Naive B cell (primary cell): Measurements from ENCODE around the gene TBC1D16. TPM values are rescaled to one million over a fixed set of nuclear protein-coding genes. Genes with fewer than 3 reads are reported as not detected.

Experiments used
- ATAC-seq, 2 donors: fragments of 150-1000 bp; cut with Tn5 transposase; 2 replicates each; pipeline ENCODE4 v1.10.0; 2021; ENCODE audit warnings: low read depth in 2 of 2, mild to moderate bottlenecking in 2 of 2, moderate library complexity in 2 of 2
- DNase-seq: peaks from one replicate; pipeline ENCODE4 v3.0.0; 2022
- H3K27ac Mint-ChIP-seq, 6 donors: one replicate each; pipeline ENCODE4 v1.8.0; 2020 to 2022; ENCODE audit warnings: mild to moderate bottlenecking in 6 of 6, mixed read lengths in 6 of 6, moderate library complexity in 5 of 6, inconsistent platforms in 2 of 6
- H3K27me3 Mint-ChIP-seq, 3 donors: one replicate each; pipeline ENCODE4 v1.8.0; 2021 to 2022; ENCODE audit warnings: mixed read lengths in 3 of 3, mild to moderate bottlenecking in 1 of 3
- H3K36me3 Mint-ChIP-seq, 2 donors: one replicate each; pipeline ENCODE4 v1.8.0; 2020 to 2022; ENCODE audit warnings: mixed read lengths in 2 of 2, inconsistent platforms in 1 of 2, mild to moderate bottlenecking in 1 of 2
- H3K4me1 Mint-ChIP-seq, 3 donors: one replicate each; pipeline ENCODE4 v1.8.0; 2020 to 2022; ENCODE audit warnings: mixed read lengths in 3 of 3, inconsistent platforms in 1 of 3, mild to moderate bottlenecking in 1 of 3, moderate library complexity in 1 of 3
- H3K4me3 Mint-ChIP-seq, 8 donors: one replicate each; pipeline ENCODE4 v1.8.0; 2020 to 2022; ENCODE audit warnings: mild to moderate bottlenecking in 8 of 8, mixed read lengths in 8 of 8, moderate library complexity in 8 of 8, inconsistent platforms in 2 of 8
- H3K9me3 Mint-ChIP-seq, 7 donors: one replicate each; pipeline ENCODE4 v1.8.0; 2020 to 2022; ENCODE audit warnings: mixed read lengths in 7 of 7, mild to moderate bottlenecking in 5 of 7, inconsistent platforms in 2 of 7, moderate library complexity in 1 of 7
- polyA plus RNA-seq, 6 donors: library from polyadenylated mRNA; unstranded; fragments of 300-500 nt; fragmentation: Illumina TruSeq; gene quantifications; one replicate each; pipeline ENCODE4 v1.2.3, GENCODE V29; 2021; ENCODE audit warnings: low read depth in 6 of 6

Gene TBC1D16
- polyA plus RNA-seq, 6 donors from 2014 or later: 0.31 to 2.6 (median 1.4) TPM; not detected in 1

DNA sequence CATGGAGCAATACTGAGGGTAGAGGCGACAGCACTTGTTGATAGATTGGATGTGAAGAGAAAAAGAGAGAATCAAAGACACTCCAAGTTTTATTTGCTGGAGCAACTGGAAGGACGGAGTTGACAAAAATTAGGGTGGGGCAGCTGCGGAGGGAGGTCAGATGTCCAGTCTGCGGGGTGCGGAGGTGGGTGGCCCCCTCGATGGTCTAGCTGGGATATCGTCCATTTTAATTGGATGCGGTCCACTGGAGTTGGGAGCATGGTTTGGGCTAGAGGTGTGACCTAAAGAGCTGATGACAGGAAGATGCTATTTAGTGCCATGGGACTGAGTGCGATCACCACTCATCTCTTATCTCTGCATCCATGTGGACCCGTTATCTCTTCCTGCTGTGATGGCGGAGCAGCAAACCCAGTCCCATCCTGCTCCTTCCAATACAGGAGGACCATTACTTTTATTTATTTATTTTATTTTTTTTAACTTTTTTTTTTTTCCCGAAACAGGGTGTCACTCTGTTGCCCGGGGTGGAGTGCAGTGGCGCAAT, 148.2 kb downstream of the TBC1D16 start:
- no peaks in the 10 kb centered on the region for H3K4me1 Mint-ChIP-seq
- no peak for ATAC-seq
- no peak overlapping the region for H3K4me3 Mint-ChIP-seq
- H3K9me3 Mint-ChIP-seq: peaks cover 0 to 4% (median 0%) of the 10 kb centered on the region in 7 donors
- H3K36me3 Mint-ChIP-seq: peaks cover 0 to 7% of the 10 kb centered on the region in 2 donors
- no peak overlapping the region for H3K27ac Mint-ChIP-seq
- peaks cover 44 to 80% (median 69%) of the 10 kb centered on the region in 3 donors for H3K27me3 Mint-ChIP-seq
- no peak for DNase-seq

DNA sequence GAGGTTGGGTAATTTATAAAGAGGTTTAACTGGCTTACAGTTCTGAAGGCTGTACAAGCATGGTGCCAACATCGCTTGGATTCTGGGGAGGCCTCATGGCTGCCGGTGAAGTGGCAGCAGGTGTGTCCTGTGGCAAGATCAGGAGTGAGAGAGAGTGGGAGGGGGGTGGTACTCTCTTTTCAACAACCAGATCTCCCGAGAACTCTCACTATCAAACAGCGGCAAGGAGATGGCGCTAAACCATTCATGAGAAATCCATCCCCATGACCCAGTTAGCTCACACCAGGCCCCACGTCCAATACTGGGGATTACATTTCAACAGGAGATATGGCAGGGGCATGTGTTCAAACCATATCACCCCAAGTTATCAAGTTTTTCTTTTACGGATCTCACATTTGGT, 152.5 kb downstream of the TBC1D16 start:
- peaks cover 37 to 58% (median 53%) of the 10 kb centered on the region in 3 donors for H3K27me3 Mint-ChIP-seq
- ATAC-seq (no peak), DNase-seq (no peak)
- H3K4me1 Mint-ChIP-seq: no peaks in the 10 kb centered on the region
- H3K27ac Mint-ChIP-seq: no peak overlapping the region
- H3K9me3 Mint-ChIP-seq: peaks cover 0 to 4% (median 0%) of the 10 kb centered on the region in 7 donors
- peaks cover 4 to 7% of the 10 kb centered on the region in 2 donors for H3K36me3 Mint-ChIP-seq
- no peak overlapping the region for H3K4me3 Mint-ChIP-seq

Other genes starting within 250 kb of the TBC1D16 start
- 1 to 10 TPM in 1 of 6 donors, under 1 TPM in 4, not detected in 1; 0.16 to 1.3 (median 0.58) TPM for gene CBX8, start 238.8 kb downstream of the TBC1D16 start, polyA plus RNA-seq
- 10 to 100 TPM in 2 of 6 donors, 1 to 10 TPM in 4; 3.3 to 17.1 (median 9.6) TPM for gene CBX4, start 196.4 kb downstream of the TBC1D16 start, polyA plus RNA-seq
- not detected for gene CCDC40, start 770 bp upstream of the TBC1D16 start, polyA plus RNA-seq
- 10 to 100 TPM in 5 of 6 donors, 1 to 10 TPM in 1; 6.5 to 18.2 (median 14.5) TPM for gene GAA, start 65.7 kb upstream of the TBC1D16 start, polyA plus RNA-seq
- 10 to 100 TPM; 57.1 to 75.2 (median 64.0) TPM for gene EIF4A3, start 111.3 kb upstream of the TBC1D16 start, polyA plus RNA-seq
- not detected for gene CARD14, start 134.2 kb upstream of the TBC1D16 start, polyA plus RNA-seq
- gene SGSH, start 184.5 kb upstream of the TBC1D16 start, polyA plus RNA-seq: 10 to 100 TPM; 12.3 to 38.5 (median 22.4) TPM
- gene SLC26A11, start 184.6 kb upstream of the TBC1D16 start, polyA plus RNA-seq: 1 to 10 TPM; 1.6 to 9.5 (median 7.4) TPM
- 10 to 100 TPM in 5 of 6 donors, 1 to 10 TPM in 1; 9.2 to 34.7 (median 18.3) TPM for gene RNF213, start 225.0 kb upstream of the TBC1D16 start, polyA plus RNA-seq